ENCODE results near the gene WLS. TPM values are rescaled to one million over a fixed set of nuclear protein-coding genes. Genes with fewer than 3 reads are reported as not detected.
"Not testable (repeated sequence)": the region's sequence is repeated elsewhere in the genome, so short reads cannot be mapped to it uniquely, and the experiment has no call there.

WLS gene
- polyA plus RNA-seq, 3 donors from 2014 or later: not detected

- no peak for DNase-seq
- no peak overlapping the region for H3K4me3 Mint-ChIP-seq
- no peak overlapping the region for H3K27ac Mint-ChIP-seq
- H3K27me3 Mint-ChIP-seq (ENCODE audit: low read depth in 3 of 3): peaks cover 0 to 4% (median 1%) of the 10 kb centered on the region in 3 donors
- H3K9me3 Mint-ChIP-seq: peaks cover 0 to 6% (median 0%) of the 10 kb centered on the region in 6 donors
- H3K36me3 Mint-ChIP-seq: no peaks in the 10 kb centered on the region
- H3K4me1 Mint-ChIP-seq: no peaks in the 10 kb centered on the region
Observed at GRCh38 chr1:68178821-68179490, 53.4 kb downstream of the WLS start.

- no peak overlapping the region for H3K27ac Mint-ChIP-seq
- DNase-seq: no peak
- H3K36me3 Mint-ChIP-seq: no peaks in the 10 kb centered on the region
- H3K9me3 Mint-ChIP-seq: peaks cover 0 to 6% (median 0%) of the 10 kb centered on the region in 6 donors
- H3K4me3 Mint-ChIP-seq: no peak overlapping the region
- H3K27me3 Mint-ChIP-seq (ENCODE audit: low read depth in 3 of 3): peaks cover 0 to 4% (median 2%) of the 10 kb centered on the region in 3 donors
- no peaks in the 10 kb centered on the region for H3K4me1 Mint-ChIP-seq
Observed at GRCh38 chr1:68175621-68176398, 56.5 kb downstream of the WLS start.

GRCh38 chr1:68174738-68175113, 57.6 kb downstream of the WLS start:
- no peaks in the 10 kb centered on the region for H3K4me1 Mint-ChIP-seq
- no peak overlapping the region for H3K27ac Mint-ChIP-seq
- peaks cover 0 to 4% (median 0%) of the 10 kb centered on the region in 6 donors for H3K9me3 Mint-ChIP-seq
- no peak for DNase-seq
- no peaks in the 10 kb centered on the region for H3K36me3 Mint-ChIP-seq
- H3K27me3 Mint-ChIP-seq (ENCODE audit: low read depth in 3 of 3): peaks cover 0 to 4% (median 2%) of the 10 kb centered on the region in 3 donors
- H3K4me3 Mint-ChIP-seq: no peak overlapping the region

- no peaks in the 10 kb centered on the region for H3K4me1 Mint-ChIP-seq
- peaks cover 0 to 5% (median 2%) of the 10 kb centered on the region in 3 donors for H3K27me3 Mint-ChIP-seq (ENCODE audit: low read depth in 3 of 3)
- no peak overlapping the region for H3K27ac Mint-ChIP-seq
- H3K4me3 Mint-ChIP-seq: no peak overlapping the region
- peaks cover 0 to 4% (median 0%) of the 10 kb centered on the region in 6 donors for H3K9me3 Mint-ChIP-seq
- no peaks in the 10 kb centered on the region for H3K36me3 Mint-ChIP-seq
- DNase-seq: no peak
Observed at GRCh38 chr1:68173936-68174737, 58.2 kb downstream of the WLS start.

- H3K9me3 Mint-ChIP-seq: peaks cover 0 to 4% (median 0%) of the 10 kb centered on the region in 6 donors
- no peaks in the 10 kb centered on the region for H3K4me1 Mint-ChIP-seq
- peaks cover 0 to 5% (median 2%) of the 10 kb centered on the region in 3 donors for H3K27me3 Mint-ChIP-seq (ENCODE audit: low read depth in 3 of 3)
- DNase-seq: no peak
- H3K27ac Mint-ChIP-seq: no peak overlapping the region
- H3K36me3 Mint-ChIP-seq: no peaks in the 10 kb centered on the region
- no peak overlapping the region for H3K4me3 Mint-ChIP-seq
Observed at GRCh38 chr1:68173283-68173935, 58.9 kb downstream of the WLS start.

GRCh38 chr1:68171795-68172194, 60.5 kb downstream of the WLS start:
- DNase-seq; H3K4me1 Mint-ChIP-seq; H3K27me3 Mint-ChIP-seq (ENCODE audit: low read depth in 3 of 3); H3K36me3 Mint-ChIP-seq; H3K27ac Mint-ChIP-seq; H3K9me3 Mint-ChIP-seq; H3K4me3 Mint-ChIP-seq: not testable (repeated sequence)

GRCh38 chr1:68168545-68169171, 63.7 kb downstream of the WLS start:
- Mint-ChIP-seq H3K4me1 (no peaks in the 10 kb centered on the region), H3K36me3 (no peaks in the 10 kb centered on the region), H3K27ac (no peak overlapping the region), H3K9me3 (peaks cover 0 to 7% (median 0%) of the 10 kb centered on the region in 6 donors), H3K4me3 (no peak overlapping the region), H3K27me3 (ENCODE audit: low read depth in 3 of 3) (peaks cover 0 to 2% (median under 1%) of the 10 kb centered on the region in 3 donors)
- no peak for DNase-seq

- H3K36me3 Mint-ChIP-seq: no peaks in the 10 kb centered on the region
- no peak for DNase-seq
- H3K9me3 Mint-ChIP-seq: peaks cover 0 to 7% (median 0%) of the 10 kb centered on the region in 6 donors
- H3K27ac Mint-ChIP-seq: no peak overlapping the region
- peaks cover 0 to 2% (median 2%) of the 10 kb centered on the region in 3 donors for H3K27me3 Mint-ChIP-seq (ENCODE audit: low read depth in 3 of 3)
- H3K4me1 Mint-ChIP-seq: no peaks in the 10 kb centered on the region
- no peak overlapping the region for H3K4me3 Mint-ChIP-seq
Observed at GRCh38 chr1:68167211-68167610, 65.1 kb downstream of the WLS start.

GRCh38 chr1:68166348-68166747, 66.0 kb downstream of the WLS start:
- Mint-ChIP-seq H3K27ac (no peak overlapping the region), H3K9me3 (peaks cover 0 to 7% (median 0%) of the 10 kb centered on the region in 6 donors), H3K4me3 (no peak overlapping the region), H3K36me3 (no peaks in the 10 kb centered on the region), H3K27me3 (ENCODE audit: low read depth in 3 of 3) (peaks cover 0 to 2% (median 2%) of the 10 kb centered on the region in 3 donors), H3K4me1 (no peaks in the 10 kb centered on the region)
- no peak for DNase-seq

GRCh38 chr1:68165665-68166064, 66.7 kb downstream of the WLS start:
- no peaks in the 10 kb centered on the region for H3K36me3 Mint-ChIP-seq
- H3K27me3 Mint-ChIP-seq (ENCODE audit: low read depth in 3 of 3): peaks cover 0 to 2% (median 2%) of the 10 kb centered on the region in 3 donors
- H3K4me1 Mint-ChIP-seq: no peaks in the 10 kb centered on the region
- H3K27ac Mint-ChIP-seq: no peak overlapping the region
- H3K9me3 Mint-ChIP-seq: peaks cover 0 to 3% (median 0%) of the 10 kb centered on the region in 6 donors
- no peak for DNase-seq
- no peak overlapping the region for H3K4me3 Mint-ChIP-seq

GRCh38 chr1:68164918-68165317, 67.4 kb downstream of the WLS start:
- Mint-ChIP-seq H3K4me3 (no peak overlapping the region), H3K9me3 (peaks cover 0 to 3% (median 0%) of the 10 kb centered on the region in 6 donors), H3K27ac (no peak overlapping the region), H3K4me1 (no peaks in the 10 kb centered on the region), H3K36me3 (no peaks in the 10 kb centered on the region), H3K27me3 (ENCODE audit: low read depth in 3 of 3) (peaks cover 0 to 2% (median 2%) of the 10 kb centered on the region in 3 donors)
- DNase-seq: no peak

- Mint-ChIP-seq H3K36me3 (no peaks in the 10 kb centered on the region), H3K4me1 (no peaks in the 10 kb centered on the region), H3K27me3 (ENCODE audit: low read depth in 3 of 3) (peaks cover 0 to 2% (median 0%) of the 10 kb centered on the region in 3 donors), H3K4me3 (no peak overlapping the region), H3K9me3 (peaks cover 0 to 3% (median 0%) of the 10 kb centered on the region in 6 donors), H3K27ac (no peak overlapping the region)
- DNase-seq: no peak
Observed at GRCh38 chr1:68163220-68163619, 69.1 kb downstream of the WLS start.

GRCh38 chr1:68162761-68163160, 69.6 kb downstream of the WLS start:
- Mint-ChIP-seq H3K4me3 (no peak overlapping the region), H3K36me3 (no peaks in the 10 kb centered on the region), H3K4me1 (no peaks in the 10 kb centered on the region), H3K27me3 (ENCODE audit: low read depth in 3 of 3) (peaks cover 0 to 2% (median 0%) of the 10 kb centered on the region in 3 donors), H3K9me3 (peaks cover 0 to 3% (median 0%) of the 10 kb centered on the region in 6 donors), H3K27ac (no peak overlapping the region)
- DNase-seq: no peak
